GM08714 (cell line): Measurements from ENCODE around the gene MEN1.

ENCODE experiments used
- H3K4me3 ChIP-seq: fragments of 200-500 bp; sonication (Bioruptor generic); 2 replicates; pipeline ENCODE4 v1.5.1; 2014; ENCODE audit warnings: mild to moderate bottlenecking, low read length, inconsistent platforms
- ZNF274 ChIP-seq: IDR thresholded peaks from 2 replicates; pipeline ENCODE4 v1.6.1; 2012; ENCODE audit warnings: mild to moderate bottlenecking, low read depth, low read length

Gene MEN1

DNA sequence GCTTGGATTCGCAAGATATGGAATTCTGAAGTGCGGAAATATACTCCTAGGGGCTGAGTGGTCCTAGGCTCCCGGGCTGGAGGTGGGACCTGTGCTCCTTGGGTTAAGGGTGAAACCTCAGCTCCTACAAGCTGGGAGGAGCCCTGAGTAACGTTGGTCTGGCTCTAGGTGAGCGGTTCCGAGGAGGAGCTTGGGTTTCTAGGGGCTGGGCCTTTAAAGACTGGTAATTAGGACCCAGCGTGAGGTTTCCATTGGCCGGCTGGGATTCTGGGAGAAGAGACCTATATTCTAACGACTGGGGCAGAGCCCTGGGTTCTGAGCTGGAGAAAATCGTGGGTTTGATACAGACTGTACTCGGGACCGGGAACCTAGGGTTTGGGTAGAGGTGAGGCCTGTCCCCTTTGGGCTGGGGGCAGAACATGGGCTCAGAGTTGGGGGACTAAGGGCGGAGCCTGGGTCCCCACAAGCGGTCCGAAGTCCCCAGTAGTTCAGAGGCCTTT lies 6.5 kb downstream of the MEN1 start:
- H3K4me3 ChIP-seq: peak overlapping the region; percentile 77
- no peak for TF ChIP-seq ZNF274

DNA sequence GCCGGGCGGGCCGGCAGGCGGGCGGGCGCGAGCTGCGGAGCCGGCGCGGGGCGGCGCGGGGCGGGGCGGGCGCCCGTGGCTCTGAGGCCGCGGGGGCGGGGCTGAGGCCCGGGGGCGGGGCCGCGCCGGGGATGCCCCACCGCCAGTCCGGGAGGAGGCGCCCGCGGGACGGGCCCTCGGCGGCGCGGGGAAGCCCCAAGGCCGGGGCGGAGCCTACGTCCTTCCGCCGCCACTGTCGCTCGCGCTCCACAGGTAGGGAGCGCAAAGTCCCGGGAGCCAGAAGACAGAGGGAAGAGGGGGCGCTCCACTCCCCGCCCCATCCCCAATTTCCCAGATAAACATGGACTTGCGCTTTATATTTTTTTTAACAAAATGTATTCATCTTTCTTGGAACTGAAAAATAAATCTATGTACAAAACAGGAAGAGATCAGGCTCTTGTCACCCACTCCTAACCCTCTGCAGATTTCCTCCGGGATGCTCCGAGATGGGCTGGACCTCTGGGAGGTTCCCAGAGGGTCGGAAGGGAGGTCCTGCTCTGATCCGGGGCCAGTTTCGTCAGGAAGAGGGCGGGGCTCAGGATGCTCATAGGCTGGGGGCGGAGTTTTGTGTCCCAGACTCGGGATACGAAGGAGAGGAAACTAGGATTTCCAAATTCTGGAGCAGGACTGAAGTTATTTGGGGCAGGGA lies 7.0 kb downstream of the MEN1 start, which contains the start of gene MAP4K2:
TSS of gene MAP4K2 (minus strand) at position 57 of the 688 bp plus-strand sequence. CDS start 65 bp downstream, outside the sequence.
- peak within 1 kb of the TSS; percentile 77 for H3K4me3 ChIP-seq
- TF ChIP-seq ZNF274: no peak

DNA sequence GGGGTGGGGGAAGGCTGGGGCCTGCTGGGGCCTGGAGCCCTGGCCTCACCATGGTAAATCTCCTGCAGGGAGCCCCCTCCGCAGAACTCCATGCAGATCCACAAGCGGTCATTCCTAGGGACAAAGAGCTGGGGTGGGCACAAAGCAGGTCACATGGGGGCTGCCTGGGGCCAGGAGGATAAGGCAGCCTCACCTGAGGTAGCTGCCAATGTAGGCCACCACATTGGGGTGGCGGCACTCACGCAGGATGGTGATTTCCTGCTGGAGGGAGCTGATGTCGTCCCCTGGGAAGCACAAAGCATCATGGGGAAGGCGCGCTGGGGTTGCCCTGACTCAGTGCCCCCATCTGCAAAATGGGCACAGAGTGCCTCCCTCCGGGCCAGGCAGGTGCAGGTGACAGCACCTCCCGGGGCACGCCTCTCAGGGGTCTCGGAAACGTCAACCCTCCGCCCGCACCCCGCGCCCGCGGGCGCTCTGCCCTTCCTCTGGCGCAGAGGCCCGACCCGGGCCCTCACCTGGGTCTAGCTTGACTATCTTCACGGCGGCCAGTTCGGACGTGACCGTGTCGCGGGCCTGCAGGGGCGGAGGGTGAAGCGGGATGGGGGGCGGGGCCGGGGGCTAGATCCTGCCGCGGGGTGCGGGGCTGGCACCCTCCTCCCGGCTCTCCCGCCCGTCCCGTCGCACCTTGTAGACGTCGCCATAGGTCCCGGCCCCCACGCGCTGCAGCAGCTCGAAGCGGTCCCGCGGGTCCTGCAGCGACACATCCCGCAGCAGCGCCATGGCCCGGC lies 7.8 kb downstream of the MEN1 start:
- H3K4me3 ChIP-seq: peak overlapping the region; percentile 76; the same call in 1 of the 2 replicates
- no peak for TF ChIP-seq ZNF274

DNA sequence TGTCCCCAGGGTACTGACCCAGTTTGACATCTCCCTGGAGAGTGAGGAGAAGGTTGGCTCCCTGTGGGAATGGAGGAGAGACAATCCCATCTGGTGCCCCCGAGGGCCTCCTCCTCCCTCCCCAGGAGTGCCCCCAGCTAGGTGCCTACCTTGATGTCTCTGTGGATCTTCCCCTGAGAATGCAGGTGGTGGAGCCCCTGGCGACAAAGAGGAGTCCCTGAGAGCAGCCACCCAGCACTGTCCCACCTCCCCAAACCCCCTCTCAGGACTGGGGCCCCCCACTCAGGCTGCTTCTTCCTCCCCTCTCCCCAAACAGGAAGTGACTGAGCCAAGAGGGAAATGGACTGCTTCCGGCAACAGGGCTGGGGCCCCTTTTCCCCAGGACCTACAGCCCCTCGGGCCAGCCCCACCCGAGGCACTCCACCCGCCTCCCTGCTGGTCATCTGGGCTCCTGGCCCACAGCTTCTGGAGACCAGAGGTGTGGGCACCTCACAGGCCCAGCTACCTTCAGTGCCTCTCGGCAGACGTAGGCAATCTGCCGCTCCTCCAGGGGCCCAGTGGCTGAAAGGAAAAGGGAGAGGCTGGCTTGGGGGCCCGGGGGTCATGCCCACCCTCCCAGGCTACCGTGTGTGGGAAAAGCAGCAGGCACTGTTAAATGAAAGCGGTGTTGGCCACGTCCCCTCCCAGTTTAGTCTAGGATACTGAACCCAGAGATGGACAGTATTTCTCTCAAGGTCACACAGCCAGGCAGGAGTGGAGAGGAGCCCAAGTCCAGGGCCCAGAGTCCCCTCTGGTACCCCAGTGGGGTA lies 8.6 kb downstream of the MEN1 start:
- peak overlapping the region; percentile 76; the same call in 1 of the 2 replicates for H3K4me3 ChIP-seq
- no peak for TF ChIP-seq ZNF274

DNA sequence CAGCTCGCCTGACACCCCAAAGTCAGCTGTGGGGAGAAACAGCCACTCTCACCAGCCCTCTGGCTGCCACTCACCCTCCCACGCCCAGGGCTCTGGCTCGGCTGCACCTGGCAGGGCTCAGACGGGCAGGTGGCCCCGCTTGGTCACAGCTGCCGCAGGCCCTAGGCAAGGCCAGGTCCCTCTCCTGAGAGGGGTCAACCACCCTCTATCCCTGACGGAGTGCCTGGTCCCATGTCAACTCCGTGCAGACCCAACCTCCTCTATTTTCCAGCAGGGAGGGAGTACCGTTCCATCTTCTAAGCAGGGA lies 9.2 kb downstream of the MEN1 start:
- peak overlapping the region; percentile 76; the same call in 1 of the 2 replicates for H3K4me3 ChIP-seq
- TF ChIP-seq ZNF274: no peak

DNA sequence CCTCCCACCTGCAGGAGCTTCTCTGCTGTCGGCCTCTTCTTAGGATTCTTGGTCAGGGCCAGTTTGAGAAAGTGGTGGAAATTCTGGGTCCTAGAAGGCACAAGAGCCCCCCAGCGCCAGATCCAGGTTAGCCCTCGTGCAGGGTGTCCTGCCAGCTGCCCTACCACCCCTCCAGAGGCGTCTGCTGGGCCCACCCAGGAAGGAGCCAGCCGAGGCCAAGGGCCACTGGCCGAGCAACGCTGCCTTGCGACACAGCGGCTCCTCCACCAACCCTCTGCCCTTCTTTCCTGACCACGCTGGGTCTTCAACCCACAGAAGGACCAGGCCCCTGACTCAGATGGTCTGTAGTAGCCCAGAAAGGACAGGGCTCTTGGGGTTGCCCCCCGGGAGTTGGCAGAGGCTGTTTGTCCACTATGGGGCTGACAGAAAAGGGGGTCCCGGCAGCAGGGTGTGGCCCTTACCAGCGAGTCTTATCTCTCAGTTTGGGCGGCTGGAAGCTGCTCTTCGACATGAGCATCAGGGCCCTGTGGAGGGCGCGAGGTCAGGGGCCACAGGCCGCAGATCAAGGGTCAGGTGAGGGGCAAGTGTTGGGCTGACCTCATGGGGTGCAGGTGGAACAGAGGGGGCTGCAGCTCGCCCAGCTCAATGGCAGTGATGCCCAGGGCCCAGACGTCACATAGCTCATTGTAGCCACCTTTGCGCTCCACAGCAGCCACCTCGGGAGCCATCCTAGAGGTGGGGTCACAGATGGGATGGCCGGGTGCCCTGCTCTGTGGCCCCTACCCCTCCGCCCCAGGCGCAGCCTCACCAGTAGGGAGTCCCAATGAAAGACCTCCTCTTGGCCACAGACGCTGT lies 9.8 kb downstream of the MEN1 start:
- no peak overlapping the region; the same call in 1 of the 2 replicates for H3K4me3 ChIP-seq
- no peak for TF ChIP-seq ZNF274

DNA sequence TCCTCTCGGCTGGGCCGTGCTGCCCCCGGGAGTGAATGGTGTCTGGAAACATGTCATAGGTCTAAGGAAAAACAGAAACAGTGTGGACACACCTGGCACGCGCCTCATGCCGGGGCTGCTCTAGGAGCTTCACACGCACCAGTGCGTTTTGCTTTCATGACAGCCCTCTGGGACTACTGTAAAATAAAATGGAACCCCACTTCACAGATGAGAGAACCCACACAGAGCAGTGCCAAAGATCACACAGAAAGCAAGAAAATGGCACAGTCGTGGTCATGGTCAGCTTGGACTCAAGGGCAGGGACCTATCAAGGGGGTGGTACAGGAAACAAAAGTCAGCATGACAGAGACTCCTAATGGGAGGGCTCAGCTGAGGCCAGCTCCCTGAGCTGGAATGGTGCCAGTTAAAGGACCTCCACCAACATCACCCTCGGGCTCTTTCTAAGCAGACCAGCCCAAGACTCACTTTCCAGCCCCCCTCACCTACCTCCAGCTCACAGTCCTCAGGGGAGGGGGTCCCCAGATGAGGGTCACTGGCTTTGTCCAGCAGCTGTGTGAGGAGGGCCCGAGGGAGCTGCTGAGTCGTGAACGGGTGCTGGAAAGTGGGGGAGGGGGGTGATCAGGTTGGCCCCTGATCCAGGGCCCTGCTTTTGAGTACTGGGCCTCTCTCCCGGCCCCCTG lies 10.6 kb downstream of the MEN1 start:
- no peak overlapping the region; the same call in 1 of the 2 replicates for H3K4me3 ChIP-seq
- TF ChIP-seq ZNF274: no peak

DNA sequence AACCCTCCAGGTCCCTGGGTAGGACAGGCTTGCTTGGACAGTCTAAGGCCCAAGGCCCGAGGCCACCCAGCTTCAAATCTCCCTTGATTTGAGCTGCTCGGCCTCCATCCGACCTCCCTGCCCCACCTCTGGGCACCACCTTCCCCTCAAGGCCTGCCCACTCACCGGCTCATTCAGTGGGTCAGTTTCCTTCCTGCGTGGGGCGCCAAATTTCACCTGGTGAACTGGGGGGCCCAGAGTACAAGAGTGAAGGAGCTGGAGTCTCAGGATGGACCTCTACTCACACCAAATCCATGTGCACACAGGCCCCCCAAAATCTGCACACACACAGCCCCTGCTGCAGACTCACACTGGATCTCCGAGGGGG lies 11.1 kb downstream of the MEN1 start:
- no peak overlapping the region; the same call in 1 of the 2 replicates for H3K4me3 ChIP-seq
- no peak for TF ChIP-seq ZNF274

DNA sequence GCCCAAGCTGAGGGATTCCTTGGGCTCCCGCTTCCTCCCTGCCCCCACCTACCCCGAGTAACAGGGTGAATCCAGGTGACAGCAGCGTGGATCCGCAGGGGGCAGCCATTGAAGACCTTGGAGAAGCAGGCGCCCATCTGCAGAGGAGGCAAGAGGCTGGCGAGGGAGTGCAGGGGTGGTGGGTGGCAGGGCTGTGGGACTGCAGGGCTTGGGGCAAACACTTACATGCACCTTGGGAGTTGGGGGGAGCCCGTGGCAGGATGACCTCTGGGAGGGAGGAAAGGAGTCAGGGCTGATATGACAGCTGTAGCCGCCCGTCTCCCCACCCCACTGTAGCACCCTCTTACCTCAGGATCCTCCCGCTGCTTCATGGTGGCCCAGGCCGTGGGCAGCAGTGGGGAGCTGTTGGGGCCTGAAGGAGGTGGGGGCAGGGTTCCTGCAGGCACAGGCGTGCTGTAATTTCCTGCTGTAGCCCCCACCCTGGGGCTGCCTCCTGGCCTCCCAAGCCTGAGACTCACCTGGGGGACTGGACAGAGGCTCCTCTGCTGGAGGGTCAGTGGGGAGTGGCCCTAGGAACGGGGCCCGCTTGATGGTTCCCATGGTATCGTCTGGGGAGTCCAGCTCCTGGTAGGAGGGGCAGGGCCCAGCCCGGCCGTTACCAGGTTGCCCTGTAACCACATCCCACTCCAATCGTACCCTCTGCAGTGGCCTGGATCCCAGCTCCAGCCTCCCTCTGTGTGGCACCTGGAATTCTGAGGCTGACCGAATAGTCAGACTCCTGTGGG lies 13.4 kb downstream of the MEN1 start:
- TF ChIP-seq ZNF274: no peak
- no peak overlapping the region for H3K4me3 ChIP-seq

DNA sequence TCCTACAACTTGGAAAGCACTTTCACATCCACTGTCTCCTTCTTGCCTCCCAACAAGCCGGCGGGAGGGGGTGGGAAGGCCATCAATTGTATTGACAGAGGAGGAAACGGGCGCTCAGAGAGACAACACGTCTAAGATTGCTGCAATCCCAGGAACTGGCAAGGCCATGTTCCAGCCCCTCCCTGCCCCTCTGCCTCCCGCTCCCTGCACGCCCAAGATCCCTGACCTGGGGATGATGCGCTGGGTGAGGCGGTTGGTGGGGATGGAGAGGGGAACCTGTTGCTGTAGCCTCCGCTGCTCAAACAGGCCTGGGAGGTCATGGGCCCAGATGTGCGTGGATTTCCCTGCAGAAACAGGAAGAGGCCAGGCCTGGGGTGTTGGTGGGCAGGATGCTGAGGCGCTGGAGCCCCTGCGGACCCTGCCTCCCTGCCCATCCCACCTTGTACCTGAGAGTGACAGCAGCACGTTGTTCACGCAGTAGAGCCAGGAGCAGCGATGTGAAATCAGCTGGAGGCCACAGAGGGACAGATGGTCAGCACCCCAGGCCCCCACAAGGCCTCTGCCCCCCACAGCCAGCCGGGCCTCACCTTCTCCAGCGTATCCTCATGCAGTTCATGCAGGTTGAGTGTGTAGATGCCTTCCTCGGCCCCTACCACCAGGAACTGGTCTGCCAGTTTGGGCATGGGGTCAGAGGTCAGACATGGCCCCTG lies 14.1 kb downstream of the MEN1 start:
- no peak overlapping the region for H3K4me3 ChIP-seq
- TF ChIP-seq ZNF274: no peak

DNA sequence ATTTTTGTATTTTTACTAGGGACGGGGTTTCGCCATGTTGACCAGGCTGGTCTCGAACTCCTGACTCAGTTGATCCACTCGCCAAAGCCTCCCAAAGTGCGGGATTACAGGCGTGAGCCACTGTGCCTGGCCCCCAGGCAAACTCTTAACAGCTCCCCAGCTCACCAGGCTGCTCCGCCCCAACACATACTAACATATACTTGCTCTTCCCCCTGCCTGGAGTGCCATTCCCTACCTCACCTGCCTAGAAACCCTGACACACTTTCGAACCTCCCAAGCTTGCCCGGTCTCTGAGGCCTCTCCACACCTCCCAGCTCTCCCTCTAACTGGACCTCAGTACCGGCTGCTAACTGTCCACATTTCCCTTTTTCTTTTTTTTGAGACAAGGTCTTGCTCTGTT lies 15.8 kb downstream of the MEN1 start:
- H3K4me3 ChIP-seq: no peak overlapping the region
- no peak for TF ChIP-seq ZNF274
